Stimulated activated CD8-positive, alpha-beta memory T cell treated with anti-CD3 and anti-CD28 coated beads, Interleukin-15, amount 100 ng/mL, for 24 hours (primary cell): ENCODE measurements around the gene MYOF.
"Not testable (repeated sequence)": the region's sequence is repeated elsewhere in the genome, so short reads cannot be mapped to it uniquely, and the experiment has no call there.

Experiments used
- DNase-seq: peaks from one replicate; pipeline ENCODE4 v3.0.0-alpha.2; 2020; ENCODE audit warnings: low read depth

Gene MYOF

GRCh38 chr10:93420944-93421825, 60.9 kb downstream of the MYOF start:
- DNase-seq, result no peak

- no peak for DNase-seq
Observed at GRCh38 chr10:93420091-93420490, 62.0 kb downstream of the MYOF start.

DNA sequence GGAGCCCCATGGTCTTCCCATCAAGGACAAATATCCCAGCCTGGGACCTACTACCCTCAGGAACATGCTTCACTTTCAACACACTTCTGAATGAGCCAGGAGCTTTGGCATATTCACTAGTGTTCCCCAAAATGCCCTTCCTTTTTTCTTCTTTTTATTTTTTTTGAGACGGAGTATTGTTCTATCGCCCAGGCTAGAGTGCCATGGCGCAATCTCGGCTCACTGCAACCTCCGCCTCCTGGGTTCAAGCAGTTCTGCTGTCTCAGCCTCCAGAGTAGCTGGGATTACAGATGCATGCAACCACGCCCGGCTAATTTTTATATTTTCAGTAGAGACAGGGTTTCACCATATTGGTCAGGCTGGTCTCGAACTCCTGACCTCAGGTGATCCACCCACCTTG, 63.1 kb downstream of the MYOF start:
- DNase-seq, result not testable (repeated sequence)

DNA sequence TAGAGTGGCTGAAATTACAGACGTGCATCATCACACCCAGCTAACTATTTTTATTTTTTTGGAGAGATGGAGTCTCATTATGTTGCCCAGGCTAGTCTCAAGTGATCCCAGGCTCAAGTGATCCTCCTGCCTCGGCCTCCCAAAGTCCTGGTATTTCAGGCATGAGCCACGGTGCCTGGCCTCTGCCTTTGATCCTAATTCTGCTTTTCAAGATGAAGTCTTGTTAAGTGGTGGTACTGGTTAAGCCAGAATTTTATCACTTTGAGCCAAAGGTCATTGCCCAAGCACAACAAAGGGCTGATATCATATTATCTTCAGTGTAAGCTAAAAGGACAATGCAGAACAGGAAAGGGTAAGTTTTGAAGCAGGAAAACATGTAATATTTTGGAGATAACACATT, 64.2 kb downstream of the MYOF start:
- DNase-seq, result no peak

- DNase-seq, result no peak
Observed at GRCh38 chr10:93417266-93417665, 64.9 kb downstream of the MYOF start.

GRCh38 chr10:93416824-93417223, 65.3 kb downstream of the MYOF start:
- DNase-seq, result no peak

DNA sequence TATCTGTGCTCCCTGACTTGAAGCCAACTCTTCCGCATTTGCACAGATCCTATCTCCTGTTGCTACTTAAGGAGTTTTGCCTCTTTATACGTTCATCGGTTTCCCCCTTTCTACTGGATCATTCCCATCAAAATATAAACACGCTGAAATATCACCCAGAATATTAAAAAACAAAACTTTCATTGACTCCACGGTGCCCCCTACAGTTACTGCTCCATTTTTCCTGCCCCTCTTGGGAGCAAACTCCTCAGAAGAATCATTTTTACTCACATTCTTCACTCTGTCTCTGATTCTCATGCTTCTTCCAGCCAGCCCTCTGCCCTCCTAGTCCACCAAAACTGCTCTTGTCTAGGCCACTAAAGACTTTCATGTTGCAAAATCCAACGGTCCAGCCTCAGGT, 66.4 kb downstream of the MYOF start:
- DNase-seq, result no peak

GRCh38 chr10:93413252-93413689, 68.9 kb downstream of the MYOF start:
- DNase-seq, result no peak

DNA sequence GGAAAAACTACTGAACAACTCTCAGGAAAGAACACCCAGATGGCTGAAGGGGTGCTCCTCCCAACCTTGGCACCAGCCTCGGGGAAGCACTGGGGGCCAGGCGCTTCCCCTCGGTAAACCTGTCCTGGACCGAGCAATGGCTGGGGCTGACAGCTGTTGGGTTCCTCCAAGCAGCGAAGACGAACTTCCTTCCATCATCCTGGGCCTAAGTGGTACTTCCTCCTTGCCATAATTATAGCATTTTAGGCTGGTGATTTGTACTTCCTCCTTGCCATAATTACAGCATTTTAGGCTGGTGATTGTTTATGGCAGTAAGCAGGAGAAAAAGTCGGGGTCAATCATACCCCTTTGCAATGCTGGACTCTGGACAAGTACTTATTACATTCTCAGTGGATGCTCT, 69.3 kb downstream of the MYOF start:
- DNase-seq, result no peak

DNA sequence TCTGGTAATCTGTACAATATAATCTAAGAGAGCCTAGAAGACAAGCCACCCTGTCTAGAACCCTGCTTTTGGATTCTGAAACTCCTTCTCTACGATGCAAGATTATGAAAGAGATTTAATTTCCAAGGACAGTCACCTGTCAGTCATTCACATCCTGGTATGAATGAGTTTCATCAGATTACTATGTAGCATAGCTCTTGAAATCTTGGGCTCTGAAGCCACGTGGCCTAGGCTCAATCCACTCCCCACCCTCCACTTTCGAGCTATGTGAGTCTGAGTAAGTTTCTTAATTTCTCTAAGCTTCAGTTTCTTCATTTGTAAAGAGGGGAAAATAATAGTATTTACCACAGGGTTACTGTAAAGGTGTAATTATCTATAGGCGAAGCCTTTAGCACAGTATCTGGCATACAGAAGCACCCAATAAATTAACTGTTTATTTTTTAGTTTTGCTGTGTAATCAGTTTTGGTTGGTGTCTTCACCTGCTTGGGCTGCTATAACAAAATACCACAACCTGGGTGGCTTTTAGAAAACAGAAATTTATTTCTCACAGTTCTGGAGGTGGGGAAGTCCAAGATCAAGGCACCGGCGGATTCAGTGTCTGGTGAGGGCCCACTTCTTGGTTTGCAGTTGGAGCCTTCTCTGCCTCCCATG, 71.3 kb downstream of the MYOF start:
- no peak for DNase-seq

DNA sequence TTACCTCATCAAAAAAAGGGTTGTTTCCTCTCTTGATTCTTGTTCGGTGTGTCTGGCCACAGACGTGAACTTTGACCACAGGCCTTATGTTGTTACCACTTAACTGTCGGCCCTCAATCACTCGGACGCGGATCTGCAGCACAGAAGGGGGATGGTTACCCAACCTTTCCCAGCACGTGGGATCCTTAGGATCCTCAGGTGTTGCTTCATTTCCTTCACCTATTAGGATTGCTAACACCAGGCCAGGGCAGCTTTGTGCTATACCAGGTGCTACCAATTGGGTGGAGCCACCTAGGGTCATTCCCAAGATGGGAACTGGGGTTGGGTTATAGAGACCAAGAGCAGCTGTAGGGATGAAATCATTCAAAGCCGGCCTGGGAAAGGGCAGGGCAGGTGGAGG, 73.4 kb downstream of the MYOF start:
- DNase-seq, result no peak

DNA sequence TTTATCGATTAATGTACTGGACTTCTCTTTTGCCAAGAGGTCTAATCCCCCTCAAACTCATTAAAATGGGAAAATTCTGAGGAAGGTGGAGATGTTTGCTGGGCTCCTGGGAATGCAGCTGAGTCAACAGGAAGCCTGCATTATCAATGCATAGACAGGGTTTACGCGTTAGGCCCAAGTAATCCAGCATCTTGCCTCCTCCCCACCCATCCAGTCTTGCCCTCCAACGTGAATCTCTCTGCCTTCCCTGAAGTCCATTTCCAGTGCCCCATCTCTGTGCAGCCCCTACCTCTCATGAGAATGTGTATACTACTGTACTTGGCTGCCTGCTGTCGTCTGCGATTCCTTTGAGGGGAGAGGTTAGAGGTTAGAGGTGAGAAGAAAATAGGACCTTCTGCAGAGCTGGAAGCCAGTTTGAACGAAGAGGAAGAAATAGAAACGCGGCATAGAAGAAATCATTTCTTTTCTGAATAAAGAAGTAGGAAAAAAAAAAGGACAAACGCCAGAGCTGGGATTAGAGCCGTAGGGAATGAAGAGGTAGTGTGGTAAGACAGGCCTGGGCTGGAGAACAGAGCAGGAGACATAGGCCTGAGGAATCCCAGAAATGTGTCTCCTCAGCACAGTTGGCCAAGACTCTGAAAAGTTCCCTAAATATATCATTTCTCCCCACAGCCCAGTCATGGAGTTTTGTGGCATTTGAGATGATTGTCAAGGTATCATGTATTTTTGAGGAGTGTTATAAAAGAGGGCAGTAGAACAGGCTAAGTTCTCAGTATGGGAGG, 75.6 kb downstream of the MYOF start:
- no peak for DNase-seq

- DNase-seq, result no peak
Observed at GRCh38 chr10:93404048-93404354, 78.1 kb downstream of the MYOF start.

DNA sequence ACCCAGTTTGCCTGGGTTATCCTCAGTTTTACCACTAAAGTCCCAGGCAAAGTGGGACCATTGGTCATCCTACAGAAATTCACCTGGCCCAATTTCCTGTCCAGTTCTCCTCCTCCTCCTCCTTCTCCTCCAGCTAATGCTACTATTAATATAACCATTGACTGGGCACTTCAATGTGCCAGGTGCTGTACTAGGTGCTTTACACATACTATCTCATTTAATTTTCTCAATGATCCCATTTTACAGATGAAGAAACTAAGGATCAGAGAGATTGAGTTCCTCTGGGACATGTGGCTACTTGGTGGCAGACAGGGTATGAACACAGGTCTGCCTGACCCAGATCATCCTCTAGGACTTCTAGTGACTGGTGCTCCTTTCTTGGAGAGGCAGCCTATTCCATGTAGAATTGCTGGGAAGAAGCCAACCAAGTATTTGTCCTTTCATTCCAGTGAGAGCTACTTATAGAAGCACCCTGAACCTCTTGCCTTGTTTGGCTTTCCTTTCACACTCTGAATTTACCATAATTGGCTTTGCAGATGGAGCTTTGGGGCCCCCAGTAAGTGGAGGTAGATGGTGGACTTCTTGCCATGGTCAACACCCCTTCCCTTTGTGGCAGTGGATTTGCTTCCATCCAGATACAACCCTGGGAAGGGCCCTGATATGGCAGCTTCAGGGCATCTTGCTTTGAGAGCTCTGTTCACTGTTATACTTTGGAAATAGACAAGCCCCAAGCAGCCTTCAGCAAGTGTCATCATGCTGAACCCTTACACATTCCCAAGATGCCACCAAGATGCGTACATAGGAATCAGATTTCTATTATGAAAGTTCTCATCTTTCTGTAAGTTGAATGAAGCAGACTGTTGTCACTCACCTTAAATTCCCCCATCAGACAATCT, 78.7 kb downstream of the MYOF start:
- no peak for DNase-seq

DNA sequence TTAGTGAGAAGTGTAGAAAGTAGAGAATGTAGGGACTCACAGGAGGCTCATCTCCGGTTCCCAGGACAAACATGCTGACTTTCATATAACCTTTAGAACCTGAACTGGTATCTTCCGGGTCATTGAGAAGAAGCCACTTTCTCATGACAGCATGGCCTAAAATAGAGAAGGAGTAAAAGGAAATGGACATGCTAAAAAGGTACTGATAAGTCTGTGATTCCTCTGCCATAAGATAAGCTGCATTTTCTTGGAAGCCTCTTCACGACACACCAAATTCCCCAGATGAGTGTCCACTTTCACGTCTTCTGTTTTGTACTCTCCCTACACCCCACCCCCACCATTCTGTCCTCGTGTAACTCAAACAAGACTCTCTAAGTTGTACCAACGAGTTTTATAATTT, 79.9 kb downstream of the MYOF start:
- no peak for DNase-seq

DNA sequence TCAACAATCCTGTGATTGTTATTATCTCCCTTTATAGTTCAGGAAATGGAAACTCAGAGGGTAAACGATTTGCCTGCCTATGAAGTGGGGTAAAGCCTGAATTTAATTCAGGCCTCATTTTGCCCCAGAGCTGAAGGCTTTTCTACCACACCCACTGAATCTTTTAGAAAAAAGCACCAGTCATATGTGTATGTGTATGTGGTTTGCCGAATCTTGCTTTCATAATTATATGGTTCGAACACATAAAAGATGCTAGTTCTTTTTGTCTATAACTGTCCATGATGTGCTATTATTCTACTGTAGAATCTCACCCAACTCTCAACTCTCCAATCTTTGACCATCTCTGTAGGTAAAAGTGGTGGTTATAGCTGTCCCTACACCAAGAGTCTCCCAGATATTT, 83.6 kb downstream of the MYOF start:
- no peak for DNase-seq

DNA sequence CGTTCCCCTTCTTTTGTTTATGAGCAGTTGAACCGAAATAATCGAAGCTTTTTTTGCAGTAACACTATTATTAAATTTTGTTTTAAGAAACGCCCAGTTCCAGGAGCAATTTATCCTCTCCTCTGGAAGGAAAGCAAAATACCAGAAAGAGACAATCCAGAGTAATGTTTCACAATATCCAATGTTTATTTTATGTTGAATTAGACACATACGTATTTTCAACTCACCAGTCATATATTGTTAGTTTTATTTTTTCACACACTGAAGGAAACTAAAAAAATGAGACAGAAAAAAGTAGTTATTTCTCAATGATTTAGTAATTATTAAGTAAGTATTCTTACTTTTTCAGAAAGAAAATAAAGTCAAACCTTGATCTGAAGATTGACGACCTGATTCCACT, 85.1 kb downstream of the MYOF start:
- no peak for DNase-seq

DNA sequence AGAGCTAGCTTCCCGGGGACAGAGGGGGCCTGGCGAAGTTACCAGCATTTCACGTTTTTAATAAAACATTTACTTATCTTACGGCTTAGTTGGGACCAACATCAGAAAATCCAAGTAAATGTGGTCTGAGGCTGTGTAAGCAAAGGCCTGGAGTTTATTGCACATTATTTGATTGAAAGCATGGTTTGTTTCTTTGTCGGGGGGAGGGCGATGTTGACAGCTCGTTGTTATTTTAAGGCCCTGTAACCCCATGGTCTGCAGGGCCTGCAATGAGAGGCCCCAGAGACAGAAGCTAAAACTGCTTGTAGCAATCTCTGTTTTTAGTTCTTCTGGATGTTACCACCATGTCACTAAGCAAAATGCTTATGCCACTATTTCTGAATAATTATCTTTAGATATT, 88.9 kb downstream of the MYOF start:
- DNase-seq, result no peak

GRCh38 chr10:93392121-93392520, 90.0 kb downstream of the MYOF start:
- no peak for DNase-seq

DNA sequence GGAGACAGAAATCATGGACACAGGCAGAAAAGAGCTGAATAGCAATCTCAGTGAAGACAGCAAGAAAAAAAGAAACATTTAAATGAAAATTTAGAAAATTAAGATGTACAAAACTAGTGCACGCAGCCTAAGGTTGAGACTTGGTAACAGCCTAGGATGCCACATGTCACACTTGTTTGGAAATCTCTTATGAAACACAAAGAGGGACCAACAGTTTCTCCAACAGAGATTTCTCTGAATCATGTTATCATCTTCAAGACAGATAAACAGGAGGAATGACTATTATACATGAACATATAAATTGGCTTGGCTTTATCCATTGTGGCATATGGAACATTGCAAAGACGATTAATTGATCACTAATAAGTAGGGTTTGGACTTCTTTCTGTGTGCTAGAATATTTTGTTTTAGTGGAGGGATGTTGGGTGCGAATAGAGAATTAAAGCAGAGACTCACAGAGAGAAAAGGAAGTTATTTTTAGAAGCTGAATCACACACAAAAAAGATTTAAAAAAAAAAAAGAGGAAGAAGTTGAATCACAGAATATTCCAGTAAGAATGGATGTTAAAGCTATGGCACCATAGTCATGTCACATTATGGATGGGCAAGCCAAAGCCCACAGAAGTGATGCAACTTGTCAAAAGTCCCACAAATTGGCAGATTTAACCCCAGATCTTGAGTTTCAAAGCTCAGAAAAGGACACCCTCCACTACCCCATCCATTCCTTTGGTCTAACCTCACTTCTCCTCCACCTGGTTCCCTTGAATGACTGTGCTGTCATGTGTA, 91.6 kb downstream of the MYOF start:
- DNase-seq, result no peak
